ENCODE data around the gene MEMO1. TPM values are rescaled to one million over a fixed set of nuclear protein-coding genes. Genes with fewer than 3 reads are reported as not detected.

MEMO1 gene
- total RNA-seq, 1 experiment from 2014 or later: 44.7 TPM

GRCh38 chr2:31894656-31895055 is 116.2 kb downstream of the MEMO1 start:
- intact Hi-C loops (cut with micrococcal nuclease): no loop called here
- Histone ChIP-seq H3K79me2 (ENCODE audit: insufficient read depth, low read length) (peaks cover 10% of the 10 kb centered on the region; the same call in 1 of the 2 replicates), H3K27ac (ENCODE audit: low read depth, low read length) (no peak overlapping the region), H3K4me1 (ENCODE audit: control insufficient read depth in 1 of 2, insufficient read depth in 2 of 2, low read length in 2 of 2) (no peaks in the 10 kb centered on the region), H4K20me1 (ENCODE audit: insufficient read depth) (peaks cover 2% of the 10 kb centered on the region; the same call in 1 of the 2 replicates), H3K27me3 (ENCODE audit: insufficient read depth, low read length) (no peaks in the 10 kb centered on the region), H3K4me2 (ENCODE audit: low read length) (no peak overlapping the region), H3K9me2 (ENCODE audit: insufficient read depth) (no peaks in the 10 kb centered on the region), H2AFZ (ENCODE audit: low read depth, low read length, poor library complexity, severe bottlenecking) (no peak overlapping the region), H3K9ac (ENCODE audit: low read length) (no peak overlapping the region), H3K36me3 (ENCODE audit: control insufficient read depth in 1 of 2, insufficient read depth in 2 of 2, low read length in 2 of 2) (0 out of 4 replicates have a peak, but pooled peaks cover 0 to 14% of the 10 kb centered on the region in 2 experiments), H3K9me3 (ENCODE audit: control insufficient read depth in 1 of 2, insufficient read depth in 1 of 2, low read depth in 1 of 2, low read length in 2 of 2) (peaks cover 0 to 3% of the 10 kb centered on the region in 2 experiments; a peak in 1 of 4 replicates), H3K4me3 (replicated peaks in 1 of 2; ENCODE audit: low read depth in 1 of 2, low read length in 2 of 2) (no peak overlapping the region)
- CTCF ChIA-PET: no interaction called here
- no TSS peak for BruUV-seq (replicated peaks)
- POLR2A ChIA-PET: no interaction called here
- DNase-seq (ENCODE audit: low read depth, low spot score): no peak
- RAD21 ChIA-PET (ENCODE audit: low non-redundant PET in 1 of 2, low total read pairs in 2 of 2, uncharacterized antibody in 2 of 2, unreplicated experiment in 2 of 2): no interaction called here
- TF ChIP-seq ELF1 (IDR thresholded peaks at IDR 0.05; ENCODE audit: borderline replicate concordance, low read depth) (no peak), YY1 (IDR thresholded peaks at IDR 0.05; ENCODE audit: extremely low read depth, insufficient replicate concordance, low read depth, low read length) (no peak), EZH2phosphoT487 (IDR thresholded peaks at IDR 0.05; ENCODE audit: borderline replicate concordance) (no peak), SIN3A (IDR thresholded peaks at IDR 0.05; ENCODE audit: low read depth) (no peak), FOSL1 (IDR thresholded peaks at IDR 0.05; ENCODE audit: low read depth) (no peak), MAX (IDR thresholded peaks at IDR 0.05) (no peak), ZNF274 (IDR thresholded peaks at IDR 0.05; ENCODE audit: low read depth, low read length) (no peak), CEBPB (IDR thresholded peaks at IDR 0.05; ENCODE audit: low read depth) (no peak), SP1 (IDR thresholded peaks at IDR 0.05; ENCODE audit: low read depth) (no peak), CBX3 (IDR thresholded peaks at IDR 0.05; ENCODE audit: low read depth) (no peak), TCF7L2 (IDR thresholded peaks at IDR 0.05; ENCODE audit: borderline replicate concordance, extremely low read depth, insufficient read depth, insufficient read length) (no peak), EZH2 (IDR thresholded peaks at IDR 0.05) (no peak), RAD21 (IDR thresholded peaks at IDR 0.05; ENCODE audit: low read depth) (no peak), ZFX (IDR thresholded peaks at IDR 0.05) (no peak), EGR1 (IDR thresholded peaks at IDR 0.05; ENCODE audit: low read depth) (no peak), SRF (IDR thresholded peaks at IDR 0.05; ENCODE audit: low read depth) (no peak), POLR2AphosphoS5 (IDR thresholded peaks at IDR 0.05; ENCODE audit: low read depth, low read length) (no peak), JUND (IDR thresholded peaks at IDR 0.05) (no peak)
- TF ChIP-seq, protein P1, sequence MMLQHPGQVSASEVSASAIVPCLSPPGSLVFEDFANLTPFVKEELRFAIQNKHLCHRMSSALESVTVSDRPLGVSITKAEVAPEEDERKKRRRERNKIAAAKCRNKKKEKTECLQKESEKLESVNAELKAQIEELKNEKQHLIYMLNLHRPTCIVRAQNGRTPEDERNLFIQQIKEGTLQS (IDR thresholded peaks at IDR 0.05): no peak
- TF ChIP-seq, protein P2, sequence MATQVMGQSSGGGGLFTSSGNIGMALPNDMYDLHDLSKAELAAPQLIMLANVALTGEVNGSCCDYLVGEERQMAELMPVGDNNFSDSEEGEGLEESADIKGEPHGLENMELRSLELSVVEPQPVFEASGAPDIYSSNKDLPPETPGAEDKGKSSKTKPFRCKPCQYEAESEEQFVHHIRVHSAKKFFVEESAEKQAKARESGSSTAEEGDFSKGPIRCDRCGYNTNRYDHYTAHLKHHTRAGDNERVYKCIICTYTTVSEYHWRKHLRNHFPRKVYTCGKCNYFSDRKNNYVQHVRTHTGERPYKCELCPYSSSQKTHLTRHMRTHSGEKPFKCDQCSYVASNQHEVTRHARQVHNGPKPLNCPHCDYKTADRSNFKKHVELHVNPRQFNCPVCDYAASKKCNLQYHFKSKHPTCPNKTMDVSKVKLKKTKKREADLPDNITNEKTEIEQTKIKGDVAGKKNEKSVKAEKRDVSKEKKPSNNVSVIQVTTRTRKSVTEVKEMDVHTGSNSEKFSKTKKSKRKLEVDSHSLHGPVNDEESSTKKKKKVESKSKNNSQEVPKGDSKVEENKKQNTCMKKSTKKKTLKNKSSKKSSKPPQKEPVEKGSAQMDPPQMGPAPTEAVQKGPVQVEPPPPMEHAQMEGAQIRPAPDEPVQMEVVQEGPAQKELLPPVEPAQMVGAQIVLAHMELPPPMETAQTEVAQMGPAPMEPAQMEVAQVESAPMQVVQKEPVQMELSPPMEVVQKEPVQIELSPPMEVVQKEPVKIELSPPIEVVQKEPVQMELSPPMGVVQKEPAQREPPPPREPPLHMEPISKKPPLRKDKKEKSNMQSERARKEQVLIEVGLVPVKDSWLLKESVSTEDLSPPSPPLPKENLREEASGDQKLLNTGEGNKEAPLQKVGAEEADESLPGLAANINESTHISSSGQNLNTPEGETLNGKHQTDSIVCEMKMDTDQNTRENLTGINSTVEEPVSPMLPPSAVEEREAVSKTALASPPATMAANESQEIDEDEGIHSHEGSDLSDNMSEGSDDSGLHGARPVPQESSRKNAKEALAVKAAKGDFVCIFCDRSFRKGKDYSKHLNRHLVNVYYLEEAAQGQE (IDR thresholded peaks at IDR 0.05; ENCODE audit: low read depth): no peak
- ATAC-seq: no peak

Measured in HCT116 (cell line).